ENCODE measurements around the gene CGNL1.
A peak's percentile ranks its signal among the peaks of the same experiment; 100 is the strongest.

The CGNL1 gene

DNA sequence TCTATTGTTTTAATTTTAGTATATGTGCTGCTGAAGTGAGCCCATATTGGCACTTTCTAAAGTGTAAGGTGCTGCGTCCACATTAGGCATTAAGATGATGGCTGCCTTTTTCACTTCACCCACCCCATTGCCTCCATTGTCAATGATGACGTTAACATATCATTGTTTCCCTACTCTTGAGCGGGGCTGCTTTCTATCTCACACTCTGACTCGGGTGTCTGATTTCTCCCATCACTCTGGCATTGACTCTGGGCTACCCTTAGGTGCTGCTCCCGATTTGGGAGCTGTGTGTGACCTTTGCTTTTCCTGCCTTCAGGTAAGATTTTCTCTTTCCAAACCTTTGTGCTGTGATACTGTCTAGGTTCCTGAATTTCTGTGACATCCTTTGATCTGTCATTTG is 28.8 kb downstream of the CGNL1 start:
- no peak overlapping the region for H3K4me3 ChIP-seq (ENCODE audit: low read depth, low read length)
- no peak for DNase-seq (ENCODE audit: low read depth)
- TF ChIP-seq CTCF (conservative IDR thresholded peaks at IDR 0.05; ENCODE audit: low read depth, low read length): no peak

DNA sequence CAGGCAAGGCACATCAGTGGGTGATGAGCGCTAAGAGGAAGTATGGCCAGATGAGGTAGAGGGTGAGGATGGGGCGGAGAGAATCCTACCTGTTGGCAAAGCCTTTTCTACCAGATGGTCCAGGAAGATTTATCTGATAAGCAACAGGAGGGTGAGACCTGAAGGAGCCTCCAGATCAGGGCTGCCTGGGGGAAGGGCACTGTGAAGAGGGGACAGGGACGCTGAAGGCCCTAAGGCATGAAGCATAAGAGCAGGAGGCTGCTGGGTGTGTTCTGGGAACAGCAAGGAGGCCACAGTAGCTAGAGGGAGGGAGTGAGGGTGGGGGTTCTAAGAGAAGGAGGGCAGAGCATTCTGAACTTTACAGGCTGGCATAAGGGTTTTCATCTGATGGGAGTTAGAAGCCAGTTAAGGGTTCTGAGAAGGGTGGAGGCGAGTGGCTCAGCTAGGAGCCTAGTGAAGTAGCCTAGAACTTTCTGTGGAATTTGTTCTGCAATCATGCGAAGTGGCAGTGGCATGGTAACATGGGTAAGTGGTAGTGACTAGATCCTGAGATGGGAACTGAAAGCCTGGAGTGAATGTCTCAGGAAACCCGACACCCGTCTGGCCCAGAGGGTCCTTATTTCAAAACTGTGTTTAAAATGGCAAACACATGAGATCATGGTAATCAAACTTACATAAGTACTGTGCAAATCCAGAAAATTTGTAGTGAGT is 29.9 kb downstream of the CGNL1 start:
- TF ChIP-seq CTCF (conservative IDR thresholded peaks at IDR 0.05; ENCODE audit: low read depth, low read length): no peak
- peak; percentile 47 for DNase-seq (ENCODE audit: low read depth)
- H3K4me3 ChIP-seq (ENCODE audit: low read depth, low read length): no peak overlapping the region

GRCh38 chr15:57410373-57410772 is 34.1 kb downstream of the CGNL1 start:
- no peak overlapping the region for H3K4me3 ChIP-seq (ENCODE audit: low read depth, low read length)
- no peak for DNase-seq (ENCODE audit: low read depth)
- no peak for TF ChIP-seq CTCF (conservative IDR thresholded peaks at IDR 0.05; ENCODE audit: low read depth, low read length)

- DNase-seq (ENCODE audit: low read depth): no peak
Measured at GRCh38 chr15:57411945-57412768, 35.9 kb downstream of the CGNL1 start.

GRCh38 chr15:57415602-57416001 is 39.3 kb downstream of the CGNL1 start:
- DNase-seq (ENCODE audit: low read depth): no peak
- TF ChIP-seq CTCF (conservative IDR thresholded peaks at IDR 0.05; ENCODE audit: low read depth, low read length): no peak
- H3K4me3 ChIP-seq (ENCODE audit: low read depth, low read length): no peak overlapping the region

More at GRCh38 chr15:57411945-57412768, 35.9 kb downstream of the CGNL1 start:
- H3K4me3 ChIP-seq (ENCODE audit: low read depth, low read length): no peak overlapping the region
- TF ChIP-seq CTCF (conservative IDR thresholded peaks at IDR 0.05; ENCODE audit: low read depth, low read length): no peak

DNA sequence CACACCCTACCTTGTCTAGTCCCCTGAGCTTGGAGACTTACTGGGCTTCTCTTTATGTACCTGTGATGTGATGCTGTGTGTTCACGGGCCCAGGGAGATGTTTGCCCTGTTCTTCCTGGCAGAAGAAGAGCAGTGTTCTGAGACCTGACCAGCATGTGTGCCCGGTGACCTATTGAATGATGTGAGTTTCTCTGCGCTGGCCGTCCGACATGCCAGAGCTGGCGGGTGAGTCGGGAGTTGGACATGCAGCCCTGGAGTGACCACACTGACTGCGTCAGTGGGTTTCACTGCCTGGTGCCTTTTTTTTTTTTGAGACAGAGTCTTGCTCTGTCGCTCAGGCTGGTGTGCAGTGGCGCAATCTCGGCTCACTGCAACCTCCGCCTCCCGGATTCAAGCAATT is 42.3 kb downstream of the CGNL1 start:
- no peak for DNase-seq (ENCODE audit: low read depth)
- no peak overlapping the region for H3K4me3 ChIP-seq (ENCODE audit: low read depth, low read length)
- TF ChIP-seq CTCF (conservative IDR thresholded peaks at IDR 0.05; ENCODE audit: low read depth, low read length): no peak
